CD14-positive monocyte (primary cell): ENCODE data around the gene ITFG2. TPM values are rescaled to one million over a fixed set of nuclear protein-coding genes. Genes with fewer than 3 reads are reported as not detected.

Source experiments
- DNase-seq, 3 donors: peaks; one replicate each; pipeline ENCODE4 v3.0.0-alpha.2; 2011 to 2022
- H2AFZ ChIP-seq: 2 replicates; pipeline ENCODE4 v1.6.0; 2012; ENCODE audit warnings: mild to moderate bottlenecking, low read depth, low read length, inconsistent platforms; ENCODE audit not compliant: insufficient read depth, poor library complexity, severe bottlenecking
- H3K27ac ChIP-seq, 2 donors: 1 replicate in 1 of 2; 2 replicates in 1 of 2; pipeline ENCODE4 v1.5.1; 2012 to 2013; ENCODE audit warnings: low read length in 2 of 2, control low read depth in 1 of 2, inconsistent platforms in 1 of 2, low read depth in 1 of 2, mild to moderate bottlenecking in 1 of 2
- H3K27me3 ChIP-seq, 2 donors: one replicate each; pipeline versions ENCODE4 v1.6.0 to v1.6.1; 2011 to 2013; ENCODE audit warnings: low read length in 2 of 2; ENCODE audit not compliant: control insufficient read depth in 2 of 2, insufficient read depth in 2 of 2
- H3K36me3 ChIP-seq, 2 donors: replicated peaks in 1 of 2; 1 replicate in 1 of 2; 2 replicates in 1 of 2; pipeline versions ENCODE4 v1.5.1 to v1.6.1; 2012 to 2013; ENCODE audit warnings: low read length in 2 of 2, control low read depth in 1 of 2, inconsistent platforms in 1 of 2, mild to moderate bottlenecking in 1 of 2; ENCODE audit not compliant: insufficient read depth in 2 of 2, control insufficient read depth in 1 of 2
- H3K4me1 ChIP-seq, 2 donors: 1 replicate in 1 of 2; 2 replicates in 1 of 2; pipeline versions ENCODE4 v1.5.1 to v1.6.1; 2012 to 2013; ENCODE audit warnings: low read length in 2 of 2, control low read depth in 1 of 2, inconsistent platforms in 1 of 2, mild to moderate bottlenecking in 1 of 2, moderate library complexity in 1 of 2; ENCODE audit not compliant: insufficient read depth in 2 of 2, control insufficient read depth in 1 of 2
- H3K4me2 ChIP-seq: replicated peaks from 2 replicates; pipeline ENCODE3; 2012; ENCODE audit warnings: low read length, moderate library complexity, mild to moderate bottlenecking; ENCODE audit not compliant: poor library complexity, severe bottlenecking; ENCODE audit errors: extremely low read depth
- H3K4me3 ChIP-seq, 3 experiments: fragments of 200-600 bp in 1 of 3; sonication (generic) in 1 of 3; replicated peaks in 1 of 3; 1 replicate in 2 of 3; 2 replicates in 1 of 3; pipeline ENCODE4 v1.5.1; 2011 to 2013; ENCODE audit warnings: low read length in 3 of 3, mild to moderate bottlenecking in 3 of 3, control low read depth in 2 of 3, low read depth in 2 of 3, inconsistent platforms in 1 of 3, moderate library complexity in 1 of 3
- H3K79me2 ChIP-seq: 2 replicates; pipeline ENCODE4 v1.6.0; 2012; ENCODE audit warnings: mild to moderate bottlenecking, control low read depth, inconsistent platforms, low read length, moderate library complexity; ENCODE audit not compliant: insufficient read depth
- H3K9ac ChIP-seq: 2 replicates; pipeline ENCODE4 v1.6.0; 2017; ENCODE audit warnings: low read length, mild to moderate bottlenecking; ENCODE audit not compliant: insufficient read depth, poor library complexity, severe bottlenecking
- H3K9me3 ChIP-seq, 2 donors: replicated peaks in 1 of 2; 1 replicate in 1 of 2; 2 replicates in 1 of 2; pipeline versions ENCODE4 v1.5.1 to v1.6.1; 2012 to 2013; ENCODE audit warnings: low read length in 2 of 2, control low read depth in 1 of 2; ENCODE audit not compliant: control insufficient read depth in 1 of 2, insufficient read depth in 1 of 2
- H4K20me1 ChIP-seq: 2 replicates; pipeline ENCODE4 v1.6.0; 2012; ENCODE audit warnings: mild to moderate bottlenecking, low read length, control low read depth, moderate library complexity; ENCODE audit not compliant: insufficient read depth
- H3K27ac Mint-ChIP-seq, 7 donors: one replicate each; pipeline ENCODE4 v1.8.0; 2020; ENCODE audit warnings: mild to moderate bottlenecking in 7 of 7, mixed read lengths in 7 of 7, moderate library complexity in 6 of 7, inconsistent platforms in 2 of 7
- H3K27me3 Mint-ChIP-seq, 3 donors: one replicate each; pipeline ENCODE4 v1.8.0; 2021 to 2022; ENCODE audit warnings: low read depth in 3 of 3, mild to moderate bottlenecking in 3 of 3, mixed read lengths in 3 of 3, moderate library complexity in 3 of 3, inconsistent platforms in 1 of 3
- H3K36me3 Mint-ChIP-seq, 2 donors: one replicate each; pipeline ENCODE4 v1.8.0; 2020; ENCODE audit warnings: mixed read lengths in 2 of 2, inconsistent platforms in 1 of 2, mild to moderate bottlenecking in 1 of 2
- H3K4me1 Mint-ChIP-seq: one replicate; pipeline ENCODE4 v1.8.0; 2020; ENCODE audit warnings: mild to moderate bottlenecking, mixed read lengths
- H3K4me3 Mint-ChIP-seq, 2 donors: one replicate each; pipeline ENCODE4 v1.8.0; 2020; ENCODE audit warnings: mild to moderate bottlenecking in 2 of 2, mixed read lengths in 2 of 2, moderate library complexity in 1 of 2
- H3K9me3 Mint-ChIP-seq, 7 donors: one replicate each; pipeline ENCODE4 v1.8.0; 2020 to 2022; ENCODE audit warnings: mixed read lengths in 7 of 7, mild to moderate bottlenecking in 6 of 7, moderate library complexity in 6 of 7, inconsistent platforms in 2 of 7
- CTCF ChIP-seq: fragments of 200-600 bp; IDR thresholded peaks from one replicate; pipeline ENCODE4 v1.8.0; 2022; ENCODE audit warnings: antibody characterized with exemption, mild to moderate bottlenecking
- WGBS: methylation state at CpG from one replicate; pipeline ENCODE4 v1.1.5; 2013; ENCODE audit warnings: missing lambda C conversion rate; ENCODE audit not compliant: insufficient coverage; 5-methylcytosine and 5-hydroxymethylcytosine counted together
- intact Hi-C, 2 donors: fragments of 100-400 bp; cut with micrococcal nuclease; formaldehyde crosslinking; loops; one replicate each; pipeline versions ENCODE4 v1.15.0 to v1.15.1; 2023
- polyA plus RNA-seq, 3 donors: library from polyadenylated mRNA; depleted of rRNA in 1 of 3; unstranded in 2 of 3; stranded (reverse) in 1 of 3; fragments of 300-500 nt in 2 of 3; fragments of >200 nt in 1 of 3; fragmentation: Illumina TruSeq in 2 of 3; gene quantifications; 1 replicate in 2 of 3; 2 replicates in 1 of 3; pipeline ENCODE4 v1.2.3, GENCODE V29; 2012 to 2021

The ITFG2 gene
- polyA plus RNA-seq, 3 donors = 19.1 to 51.2 (median 24.0) TPM

- no peaks in the 10 kb centered on the region for H3K4me1 ChIP-seq
- H3K79me2 ChIP-seq = no peaks in the 10 kb centered on the region
- Mint-ChIP-seq H3K27me3 (peaks cover 2 to 4% (median 4%) of the 10 kb centered on the region in 3 donors), H3K4me1 (no peaks in the 10 kb centered on the region), H3K4me3 (no peak overlapping the region), H3K36me3 (no peaks in the 10 kb centered on the region), H3K9me3 (peaks cover 0 to 3% (median 0%) of the 10 kb centered on the region in 7 donors), H3K27ac (no peak overlapping the region)
- intact Hi-C loops = no loop called here
- no peak overlapping the region for H3K4me3 ChIP-seq
- no peak for TF ChIP-seq CTCF
- no peaks in the 10 kb centered on the region for H3K9me3 ChIP-seq
- no peaks in the 10 kb centered on the region for H3K27me3 ChIP-seq
- WGBS = 100% methylated on average over 1 of the region's 4 CpGs
- H3K9ac ChIP-seq = no peak overlapping the region
- H3K27ac ChIP-seq = no peak overlapping the region
- H4K20me1 ChIP-seq = no peaks in the 10 kb centered on the region
- H3K4me2 ChIP-seq = no peak overlapping the region
- H2AFZ ChIP-seq = no peak overlapping the region
- no peaks in the 10 kb centered on the region for H3K36me3 ChIP-seq
- DNase-seq = no peak
Observed at GRCh38 chr12:2772370-2772769, 40.1 kb upstream of the ITFG2 start.

- no peaks in the 10 kb centered on the region for H3K27me3 ChIP-seq
- H2AFZ ChIP-seq = no peak overlapping the region
- no peaks in the 10 kb centered on the region for H3K79me2 ChIP-seq
- no peak overlapping the region for H3K4me3 ChIP-seq
- no peak for TF ChIP-seq CTCF
- no peaks in the 10 kb centered on the region for H3K36me3 Mint-ChIP-seq
- H3K9ac ChIP-seq = no peak overlapping the region
- no peak overlapping the region for H3K4me2 ChIP-seq
- 87% methylated on average over 18 of the region's 19 CpGs for WGBS
- H3K9me3 Mint-ChIP-seq = peaks cover 0 to 3% (median 0%) of the 10 kb centered on the region in 7 donors
- H3K4me3 Mint-ChIP-seq = no peak overlapping the region
- H4K20me1 ChIP-seq = no peaks in the 10 kb centered on the region
- no peaks in the 10 kb centered on the region for H3K9me3 ChIP-seq
- no peaks in the 10 kb centered on the region for H3K4me1 ChIP-seq
- DNase-seq = no peak
- H3K27ac Mint-ChIP-seq = no peak overlapping the region
- H3K27me3 Mint-ChIP-seq = peaks cover 2 to 4% (median 4%) of the 10 kb centered on the region in 3 donors
- no peaks in the 10 kb centered on the region for H3K4me1 Mint-ChIP-seq
- H3K27ac ChIP-seq = no peak overlapping the region
- H3K36me3 ChIP-seq = no peaks in the 10 kb centered on the region
- intact Hi-C loops = no loop called here
Observed at GRCh38 chr12:2773199-2773875, 39.1 kb upstream of the ITFG2 start.
